Ovary (tissue), 3 donors: Measurements from ENCODE around the gene DNALI1.

ENCODE experiments used
- CTCF ChIP-seq, 3 donors: fragments of 450-650 bp in 2 of 3; fragments of 200-600 bp in 1 of 3; IDR thresholded peaks; one replicate each; pipeline versions ENCODE4 v1.5.1 to v1.8.0; 2016 to 2022; ENCODE audit warnings: antibody characterized with exemption in 3 of 3, mild to moderate bottlenecking in 1 of 3
- POLR2A ChIP-seq: fragments of 450-650 bp; IDR thresholded peaks from one replicate; pipeline ENCODE4 v1.6.1; 2017; ENCODE audit warnings: antibody characterized with exemption, mild to moderate bottlenecking, moderate library complexity
- donor health status: DM: no; HTN: no; CAD: no.

GRCh38 chr1:37537378-37537777 is 19.4 kb upstream of the DNALI1 start:
- TF ChIP-seq CTCF (IDR thresholded peaks at IDR 0.05) (no peak), POLR2A (no peak)
